K562 (cell line): ENCODE data around the gene ATG10. TPM values are rescaled to one million over a fixed set of nuclear protein-coding genes. Genes with fewer than 3 reads are reported as not detected.

Experiments
- ATAC-seq: fragments of 200-7000 bp; cut with Tn5 transposase; 3 replicates; pipeline ENCODE4 v1.9.1; 2020; ENCODE audit warnings: moderate library complexity
- BruUV-seq: library from RNA; stranded (reverse); fragments of 400-500 nt; replicated peaks from 2 replicates; lab custom pipeline; 2021; lab: Mats Ljungman, UMichigan
- CTCF ChIA-PET: fragments of 300-600 bp; formaldehyde crosslinking; extraction: SDS; loops from one replicate; lab custom pipeline; 2021; ENCODE audit warnings: low intra/inter-chr PET ratio; lab: Yijun Ruan, JAX
- POLR2A ChIA-PET: fragments of 300-600, 350-650 bp; sonication (Branson Sonifier 250); formaldehyde crosslinking; extraction: SDS; loops from one replicate; lab custom pipeline; 2021; ENCODE audit warnings: antibody characterized with exemption, inconsistent platforms; lab: Yijun Ruan, JAX
- DNase-seq, 4 experiments: peaks; one replicate each; pipeline versions ENCODE4 v3.0.0 to v3.0.0-alpha.2; 2011 to 2018; ENCODE audit warnings: low spot score in 3 of 4, mixed read lengths in 3 of 4; ENCODE audit errors: extremely low read depth in 1 of 4
- FAIRE-seq: peaks from 2 replicates; lab custom pipeline; 2011; peaks lifted over from hg19 to GRCh38; lab: Jason Lieb, UNC
- H2AFZ ChIP-seq: 2 replicates; pipeline ENCODE4 v1.6.0; 2011; ENCODE audit warnings: low read depth, low read length, control low read depth, inconsistent platforms
- H3K27ac ChIP-seq: fragments of 200-600 bp; 3 replicates; pipeline ENCODE4 v1.8.0; 2011; ENCODE audit warnings: low read depth, mild to moderate bottlenecking, control low read depth, inconsistent platforms, low read length, moderate library complexity, mixed read lengths; ENCODE audit errors: extremely low read depth
- H3K27me3 ChIP-seq, 2 experiments: fragments of 300-600 bp in 1 of 2; 2 replicates in 1 of 2; 3 replicates in 1 of 2; pipeline versions ENCODE4 v1.6.0 to v1.8.0; 2011; ENCODE audit warnings: inconsistent platforms in 2 of 2, low read length in 2 of 2, mild to moderate bottlenecking in 1 of 2, mixed read lengths in 1 of 2, moderate library complexity in 1 of 2; ENCODE audit not compliant: control insufficient read depth in 2 of 2, insufficient read depth in 2 of 2
- H3K36me3 ChIP-seq: fragments of 300-600 bp; 3 replicates; pipeline ENCODE4 v1.8.0; 2011; ENCODE audit warnings: mild to moderate bottlenecking, low read length, inconsistent platforms; ENCODE audit not compliant: control insufficient read depth, insufficient read depth
- H3K4me1 ChIP-seq, 2 experiments: fragments of 200-600 bp in 1 of 2; replicated peaks in 1 of 2; 2 replicates in 1 of 2; 3 replicates in 1 of 2; pipeline versions ENCODE4 v1.5.1 to v1.8.0; 2011; ENCODE audit warnings: inconsistent platforms in 2 of 2, low read length in 2 of 2, mild to moderate bottlenecking in 1 of 2, mixed read lengths in 1 of 2, moderate library complexity in 1 of 2; ENCODE audit not compliant: control insufficient read depth in 2 of 2, insufficient read depth in 2 of 2
- H3K4me2 ChIP-seq: 2 replicates; pipeline ENCODE4 v1.6.1; 2011; ENCODE audit warnings: low read length, control low read depth, inconsistent platforms, mixed read lengths; ENCODE audit not compliant: insufficient read depth
- H3K4me3 ChIP-seq: fragments of 200-600 bp; sonication (generic), shearing (Covaris generic); 2 replicates; pipeline ENCODE4 v1.5.1; 2016; ENCODE audit warnings: control low read depth, inconsistent platforms
- H3K79me2 ChIP-seq: fragments of 200-600 bp; 3 replicates; pipeline ENCODE4 v1.8.0; 2011; ENCODE audit warnings: low read length, inconsistent platforms; ENCODE audit not compliant: control insufficient read depth, insufficient read depth
- H3K9ac ChIP-seq, 2 experiments: 2 replicates each; pipeline versions ENCODE4 v1.6.0 to v1.6.1; 2011; ENCODE audit warnings: low read depth in 2 of 2, low read length in 2 of 2, control low read depth in 1 of 2, inconsistent platforms in 1 of 2, mild to moderate bottlenecking in 1 of 2, mixed read lengths in 1 of 2; ENCODE audit not compliant: insufficient read depth in 1 of 2
- H3K9me1 ChIP-seq: one replicate; pipeline ENCODE4 v1.6.0; 2011; ENCODE audit warnings: inconsistent platforms, mild to moderate bottlenecking, low read length, moderate library complexity; ENCODE audit not compliant: control insufficient read depth, insufficient read depth
- H3K9me3 ChIP-seq: replicated peaks from 2 replicates; pipeline ENCODE4 v1.5.1; 2011; ENCODE audit warnings: low read depth, low read length, inconsistent platforms; ENCODE audit not compliant: control insufficient read depth, insufficient read depth
- H4K20me1 ChIP-seq: replicated peaks from 2 replicates; pipeline ENCODE4 v1.6.1; 2011; ENCODE audit warnings: low read length, inconsistent platforms, mixed read lengths; ENCODE audit not compliant: control insufficient read depth, insufficient read depth
- ATF4 ChIP-seq: fragments of 450-650 bp; formaldehyde crosslinking; IDR thresholded peaks from 2 replicates; pipeline ENCODE4 v1.4.0; 2022; ENCODE audit warnings: mild to moderate bottlenecking, moderate library complexity
- CEBPG ChIP-seq, 3 experiments: fragments of 200-800 bp in 1 of 3; sonication (Bioruptor generic) in 1 of 3; sonication (generic) in 1 of 3; formaldehyde crosslinking in 1 of 3; IDR thresholded peaks in 2 of 3; conservative IDR thresholded peaks in 1 of 3; 2 replicates each; pipeline versions ENCODE4 v1.6.1 to v1.8.0; 2016 to 2022; ENCODE audit warnings: missing compliant biosample characterization in 2 of 3, missing genetic modification characterization in 2 of 3, mild to moderate bottlenecking in 1 of 3, missing genetic modification reagents in 1 of 3
- CHCHD3 ChIP-seq: fragments of 250-450 bp; sonication (Bioruptor Pico); IDR thresholded peaks from 2 replicates; pipeline ENCODE4 v2.1.2; 2022; ENCODE audit warnings: mild to moderate bottlenecking
- CUX1 ChIP-seq: fragments of 200-800 bp; sonication (Bioruptor generic); IDR thresholded peaks from 2 replicates; pipeline ENCODE4 v1.6.1; 2016; ENCODE audit warnings: missing genetic modification characterization, missing compliant biosample characterization
- E4F1 ChIP-seq: fragments of 250-450 bp; sonication (Bioruptor Pico); IDR thresholded peaks from 2 replicates; pipeline ENCODE4 v1.5.0; 2021; ENCODE audit warnings: mild to moderate bottlenecking, borderline replicate concordance
- ELF4 ChIP-seq: fragments of 450-650 bp; formaldehyde crosslinking; IDR thresholded peaks from 2 replicates; pipeline ENCODE4 v1.4.0; 2022; ENCODE audit warnings: missing genetic modification characterization
- NEUROD1 ChIP-seq: fragments of 150-350 bp; IDR thresholded peaks from 2 replicates; pipeline ENCODE4 v1.6.1; 2014; ENCODE audit warnings: borderline replicate concordance, low read length, low read depth; ENCODE audit not compliant: partially characterized antibody
- OTX1 ChIP-seq: fragments of 450-650 bp; formaldehyde crosslinking; IDR thresholded peaks from 2 replicates; pipeline ENCODE4 v1.4.0; 2022; ENCODE audit warnings: mild to moderate bottlenecking
- RBM17 ChIP-seq: fragments of 200-400 bp; formaldehyde crosslinking; IDR thresholded peaks from 2 replicates; pipeline ENCODE4 v1.6.1; 2017; ENCODE audit warnings: low read depth, mild to moderate bottlenecking, low read length, borderline replicate concordance
- SMARCB1 ChIP-seq: IDR thresholded peaks from 2 replicates; pipeline ENCODE4 v1.6.1; 2011; ENCODE audit warnings: improper control_type of control experiment, low read depth; ENCODE audit not compliant: insufficient read length
- ZBTB17 ChIP-seq: fragments of 450-650 bp; formaldehyde crosslinking; IDR thresholded peaks from 2 replicates; pipeline ENCODE4 v1.4.0; 2020; ENCODE audit warnings: mild to moderate bottlenecking
- ZNF41 ChIP-seq: fragments of 250-450 bp; sonication (Bioruptor Pico); conservative IDR thresholded peaks from 2 replicates; pipeline ENCODE4 v1.4.0; 2020; ENCODE audit warnings: mild to moderate bottlenecking
- WGBS: fragments of 100-300 bp; shearing (Covaris generic); methylation state at CpG from one replicate; pipeline ENCODE4 v1.1.6; 2016; ENCODE audit warnings: low coverage, mixed read lengths; ENCODE audit not compliant: insufficient coverage; ENCODE audit errors: missing lambda C conversion rate; 5-methylcytosine and 5-hydroxymethylcytosine counted together
- in situ Hi-C: fragments of 300-500 bp; cut with MboI; formaldehyde crosslinking; loops from 4 replicates; pipeline ENCODE4 v1.15.0; 2018; ENCODE audit warnings: inconsistent platforms, mixed read lengths
- intact Hi-C: fragments of 100-400 bp; cut with micrococcal nuclease; formaldehyde crosslinking; loops from 2 replicates; pipeline ENCODE4 v1.14.2; 2022
- polyA plus RNA-seq, 8 experiments: library from polyadenylated mRNA; depleted of rRNA in 4 of 8; stranded (reverse) in 5 of 8; unstranded in 3 of 8; fragments of >200 nt; fragmentation: Nextera tagmentation in 2 of 8; fragmentation: Illumina TruSeq in 1 of 8; extraction: Ambion mirVana in 2 of 8; extraction: Trizol in 1 of 8; gene quantifications; 2 replicates each; pipeline versions ENCODE4 v1.2.1 to v1.2.3, GENCODE V29; 2011 to 2014; ENCODE audit warnings: inconsistent platforms in 1 of 8, missing spikeins in 1 of 8
- total RNA-seq, 7 experiments: library from RNA; depleted of rRNA in 6 of 7; stranded (reverse); fragments of >200 nt in 6 of 7; fragmentation: Illumina TruSeq in 2 of 7; extraction: Trizol in 2 of 7; gene quantifications; 2 replicates each; pipeline versions ENCODE4 v1.2.1 to v1.2.3, GENCODE V29; 2011 to 2021; ENCODE audit warnings: low replicate concordance in 1 of 7

Gene ATG10
- total and polyA plus RNA-seq, 9 of the 15 experiments (the other 6 are each of a cell fraction or from before 2014, with no cell fraction given) = 7.0 to 18.8 (median 14.6) TPM

- Histone ChIP-seq H3K4me3 (no peak overlapping the region), H3K9ac (no peak overlapping the region), H3K27ac (no peak overlapping the region), H3K27me3 (no peaks in the 10 kb centered on the region), H3K36me3 (peaks cover 40% of the 10 kb centered on the region; the same call in 2 of the 3 replicates), H3K79me2 (no peaks in the 10 kb centered on the region; the same call in 2 of the 3 replicates), H2AFZ (no peak overlapping the region), H3K9me1 (no peaks in the 10 kb centered on the region), H3K9me3 (no peaks in the 10 kb centered on the region), H4K20me1 (no peaks in the 10 kb centered on the region), H3K4me2 (no peak overlapping the region), H3K4me1 (no peaks in the 10 kb centered on the region; a peak in 1 of 5 replicates)
- 39% methylated on average over 3 of the region's 3 CpGs for WGBS
- CTCF ChIA-PET = no interaction called here
- POLR2A ChIA-PET = interaction anchor here (0.6 to 1.5 kb wide), 3 partner anchors 8 to 179 kb away, joined by 4 to 5 read pairs (median 4); partner anchors contain the start of gene ATG10
- BruUV-seq = no TSS peak
- in situ Hi-C loops (no loop called here), intact Hi-C loops (no loop called here)
- no peak for FAIRE-seq
- ATAC-seq = no peak
- no peak for DNase-seq
- TF ChIP-seq CHCHD3 (CRISPR knock-in tag) = no peak
- no peak for TF ChIP-seq NEUROD1
- TF ChIP-seq ATF4 (CRISPR knock-in tag) = no peak
- no peak for TF ChIP-seq SMARCB1
- no peak for TF ChIP-seq CEBPG (CRISPR knock-in tag; IDR thresholded peaks at IDR 0.05)
- TF ChIP-seq CEBPG (tag; conservative IDR thresholded peaks at IDR 0.05 in 1 of 2, IDR thresholded peaks at IDR 0.05 in 1 of 2) = no peak
- TF ChIP-seq OTX1 = no peak
- no peak for TF ChIP-seq CUX1 (CRISPR knock-in tag)
- TF ChIP-seq ZBTB17 (CRISPR knock-in tag) = no peak
- TF ChIP-seq RBM17 = no peak
- no peak for TF ChIP-seq ELF4 (CRISPR knock-in tag)
- TF ChIP-seq ZNF41 (CRISPR knock-in tag) = no peak
- TF ChIP-seq E4F1 (CRISPR knock-in tag) = no peak
These were observed 8.3 kb downstream of the ATG10 start for GRCh38 chr5:81980160-81980559.
